Stimulated activated naive CD4-positive, alpha-beta T cell (primary cell): Measurements from ENCODE around the gene ASAP3.

Experiments
- DNase-seq, 6 experiments: peaks; one replicate each; lab custom pipeline; 2025; lab: John Stamatoyannopoulos, UW

The ASAP3 gene

DNA sequence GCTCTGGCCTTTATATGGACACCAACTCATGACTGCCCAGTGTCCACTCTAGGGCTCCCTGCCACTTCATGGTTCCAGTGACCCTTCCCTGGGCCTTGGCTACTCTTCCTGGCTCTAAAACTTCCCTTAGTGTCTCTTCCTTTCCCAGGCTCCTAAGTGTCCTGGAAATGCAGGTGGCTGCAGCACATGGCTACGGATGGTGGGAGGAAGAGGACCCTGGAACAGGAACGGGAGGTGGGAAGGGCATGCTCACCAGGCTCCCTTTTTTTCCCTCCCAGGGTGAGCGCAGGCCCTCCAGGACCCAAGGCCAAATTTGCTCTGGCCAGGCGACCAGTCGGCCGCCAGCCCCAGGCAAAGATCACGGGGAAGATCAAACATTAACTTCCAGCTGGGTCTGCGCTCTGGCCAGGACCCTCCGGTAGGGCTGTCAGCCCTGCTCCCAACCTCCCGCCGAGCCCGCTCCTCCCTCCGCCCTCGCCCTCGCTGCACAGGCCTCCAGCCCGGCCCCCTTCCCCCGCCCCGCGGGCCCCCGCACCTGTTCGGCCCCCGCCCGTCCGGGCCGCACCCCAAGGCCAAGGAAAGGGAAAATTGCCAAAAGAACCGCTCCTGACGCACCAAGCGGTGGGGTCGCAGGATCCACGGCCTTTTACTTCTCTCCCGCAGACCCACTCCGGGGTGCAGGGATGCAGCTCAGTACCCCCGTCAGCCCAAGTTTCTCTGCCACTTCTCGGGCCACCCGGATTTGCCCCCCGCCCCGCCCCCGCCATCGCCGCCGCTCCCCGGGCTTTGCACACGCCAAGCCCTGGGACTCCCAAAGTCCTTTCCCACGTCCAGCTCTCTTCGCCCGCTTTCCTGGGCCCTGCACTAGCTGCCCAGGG, 60.3 kb downstream of the ASAP3 start:
- DNase-seq = peak in 5 of 6 experiments; percentile 16 to 29 (median 17)

DNA sequence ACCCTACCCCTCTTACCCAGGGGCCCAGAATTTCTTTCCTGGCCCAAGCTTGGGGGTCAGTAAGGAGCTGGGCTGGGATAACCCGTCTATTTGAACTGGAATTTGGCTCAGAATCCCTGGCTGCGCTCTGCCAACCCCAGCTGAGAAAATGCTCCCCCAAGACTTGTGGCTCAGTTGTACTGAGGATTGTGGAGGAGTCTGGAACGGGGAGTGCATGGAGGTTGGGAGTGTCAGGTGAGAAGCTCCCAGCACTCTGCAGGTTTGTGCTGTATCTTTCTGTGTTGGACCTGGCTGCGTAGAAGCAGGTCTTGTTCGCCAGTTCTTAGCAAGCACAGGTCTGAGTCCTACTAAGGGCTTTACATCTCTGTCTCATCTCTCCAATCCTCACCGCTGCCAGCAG, 61.0 kb downstream of the ASAP3 start:
- peak in 3 of 6 experiments; percentile 16 to 51 (median 34) for DNase-seq

DNA sequence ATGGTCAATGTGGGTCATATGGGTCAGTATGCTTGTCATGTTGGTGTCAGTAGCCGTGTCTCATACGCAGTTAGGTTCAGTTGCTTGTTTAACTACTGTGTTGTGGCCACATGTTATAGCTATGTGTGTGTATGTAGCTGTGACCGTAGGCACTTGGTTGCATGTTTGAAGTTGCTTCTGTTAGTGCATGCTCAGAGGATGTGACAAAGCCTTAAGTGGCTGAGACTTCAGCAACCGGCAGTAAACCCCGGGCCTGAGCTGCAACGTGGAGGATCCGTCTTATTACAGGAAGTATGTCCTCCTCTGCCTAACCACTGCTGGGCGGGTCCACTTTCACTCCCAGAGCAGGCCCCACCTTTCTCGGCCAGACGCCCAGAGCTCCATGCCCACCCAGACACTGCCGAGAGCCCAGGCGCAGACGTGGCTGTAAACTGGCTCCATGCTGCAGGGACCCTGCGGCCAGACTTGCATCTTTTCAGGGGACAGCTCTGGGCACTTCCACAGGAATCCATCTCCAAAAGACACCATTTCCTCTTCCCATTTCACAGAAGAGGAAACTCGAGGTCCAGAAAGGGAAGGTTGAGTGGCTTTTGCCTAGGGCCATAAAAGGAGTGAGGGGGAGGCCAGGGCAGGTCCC, 61.6 kb downstream of the ASAP3 start:
- DNase-seq = peak; percentile 10 to 69 (median 50)

DNA sequence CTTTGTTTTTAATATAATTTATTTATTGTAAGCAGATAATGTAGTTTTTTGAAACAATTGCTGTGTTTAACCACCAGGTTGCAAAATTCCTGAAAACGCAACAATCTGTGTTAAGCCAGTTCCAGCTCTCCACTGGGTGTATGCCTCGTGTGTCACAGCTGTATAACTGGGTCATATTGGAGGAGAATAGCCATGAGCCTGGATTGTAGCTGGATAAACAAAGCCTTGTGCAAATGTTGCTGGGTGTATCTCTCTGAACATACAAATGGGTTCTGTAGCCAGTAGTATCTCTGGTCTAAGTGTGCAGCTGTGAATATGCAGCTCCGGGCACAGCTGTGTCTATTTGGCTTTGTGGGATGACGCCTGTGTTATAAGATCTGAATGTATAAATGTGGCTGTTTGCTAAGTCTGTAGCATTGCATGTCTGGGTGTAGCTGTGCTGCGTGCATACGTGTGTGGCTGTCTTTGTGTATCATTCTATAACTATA, 62.2 kb downstream of the ASAP3 start:
- DNase-seq = no peak

DNA sequence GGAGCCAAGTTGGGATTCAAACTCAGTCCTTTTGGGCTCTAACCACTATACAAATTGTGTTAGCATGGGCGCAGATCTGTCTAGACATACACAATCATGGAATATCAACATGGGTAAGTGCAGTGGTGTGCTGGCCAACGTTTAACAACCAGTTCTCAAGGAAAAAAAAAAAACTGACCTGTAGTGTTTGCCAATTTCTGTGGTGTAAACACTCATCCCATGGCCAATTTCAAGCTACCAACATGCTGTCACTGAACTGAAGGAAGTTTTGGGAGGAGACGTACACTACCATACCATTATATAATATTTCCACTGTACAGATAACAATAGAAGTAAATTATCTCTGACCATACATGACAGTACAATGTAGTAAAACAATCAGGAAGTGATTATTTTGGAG, 62.6 kb downstream of the ASAP3 start:
- no peak for DNase-seq

DNA sequence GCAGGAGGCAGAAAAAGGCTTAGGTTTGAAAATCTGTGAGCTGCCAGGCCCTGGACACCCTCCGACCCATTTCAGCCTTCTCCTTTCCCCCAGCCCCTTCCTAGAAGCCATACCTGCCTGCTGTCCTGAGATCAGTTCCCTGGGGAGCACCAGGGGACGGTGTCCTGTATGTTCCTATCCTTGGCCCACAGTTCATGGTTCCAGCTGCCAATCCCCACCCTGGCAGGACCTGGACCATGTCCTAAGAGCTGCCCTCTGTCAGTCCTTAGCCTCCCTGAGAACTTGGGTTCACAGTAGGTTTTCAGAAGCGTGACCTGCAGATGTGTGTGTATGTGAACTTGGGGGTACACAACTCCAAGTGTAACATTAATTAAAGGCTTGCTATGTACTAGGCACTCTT, 63.2 kb downstream of the ASAP3 start:
- no peak for DNase-seq

DNA sequence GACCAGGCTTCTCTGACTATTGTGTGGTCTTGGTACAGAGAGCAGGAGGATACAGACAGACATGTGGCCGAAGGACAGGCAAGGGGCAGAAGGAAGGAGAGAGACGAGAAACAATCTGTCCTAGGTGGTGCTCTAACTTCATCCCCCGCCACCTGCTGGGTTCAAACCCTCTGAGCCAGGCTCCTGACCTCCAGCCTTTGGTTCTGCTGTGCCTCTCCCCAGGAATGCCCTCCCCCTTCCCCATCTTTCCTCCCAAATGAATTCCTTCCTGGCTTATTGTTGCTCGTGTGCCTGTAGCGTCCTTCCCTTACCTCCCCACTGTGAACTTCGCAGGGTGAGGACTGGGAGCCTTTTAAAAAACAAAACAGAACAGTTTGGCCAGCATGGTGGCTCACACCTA, 64.8 kb downstream of the ASAP3 start:
- no peak for DNase-seq

DNA sequence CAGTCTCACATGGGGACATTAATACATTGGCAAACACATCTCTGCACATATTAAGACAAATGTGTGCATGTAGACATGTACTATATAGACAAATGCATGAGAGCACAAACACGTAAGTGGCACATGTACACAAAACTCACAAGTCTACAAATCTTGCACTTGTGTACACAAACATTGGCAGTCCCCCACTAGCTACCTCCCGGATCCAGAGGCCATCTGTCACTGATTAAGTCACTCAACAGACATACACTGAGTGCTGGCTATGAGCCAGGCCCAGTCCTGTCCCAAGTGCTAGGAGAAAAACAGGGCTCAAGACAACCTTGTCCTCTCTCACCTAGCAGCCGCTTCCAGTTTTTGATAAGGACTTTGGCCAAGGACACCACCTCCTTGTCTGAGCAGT, 66.4 kb downstream of the ASAP3 start:
- no peak for DNase-seq

DNA sequence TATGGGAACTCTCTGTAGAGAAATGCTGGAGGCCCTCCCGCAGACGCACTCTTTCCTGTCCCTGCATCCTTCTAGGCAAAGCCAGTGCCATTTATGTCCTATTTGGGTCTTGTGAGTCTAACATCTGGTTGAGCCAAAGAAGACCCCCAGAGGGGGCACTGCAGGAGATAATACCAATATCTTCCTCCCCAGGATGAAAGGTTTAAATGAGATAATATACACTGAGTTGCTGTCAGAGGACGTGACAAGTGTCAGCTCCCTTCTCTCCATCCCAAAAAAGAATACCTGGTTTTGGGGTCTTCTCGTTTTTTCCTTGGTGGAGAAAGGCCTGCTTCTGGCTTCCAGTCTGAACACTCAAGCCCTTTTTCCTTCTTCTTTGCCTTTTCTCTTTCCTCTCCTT, 67.0 kb downstream of the ASAP3 start:
- no peak for DNase-seq

DNA sequence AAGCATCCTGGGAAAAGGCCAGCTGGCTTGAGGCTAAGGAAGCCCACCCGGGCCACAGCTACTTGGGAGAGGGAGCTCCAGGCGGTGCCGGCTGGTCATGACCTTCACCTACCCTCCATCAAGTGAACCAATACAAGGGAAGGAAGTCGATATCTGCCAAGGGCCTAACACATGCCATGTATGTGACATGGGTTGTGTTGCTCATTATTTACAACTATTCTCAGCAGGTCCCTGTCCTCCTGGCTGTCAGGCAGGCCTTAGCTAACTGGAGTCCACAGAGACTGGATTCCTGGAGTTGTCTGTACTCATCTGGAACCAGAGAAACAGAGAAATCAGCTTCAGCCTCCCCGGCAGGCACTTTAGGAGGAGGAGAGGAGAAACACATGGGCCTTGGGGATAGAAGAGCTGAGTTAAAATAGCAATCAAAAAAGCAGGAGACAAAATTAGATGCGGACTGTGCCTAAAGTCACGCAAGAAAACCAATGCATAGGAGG, 75.1 kb downstream of the ASAP3 start:
- no peak for DNase-seq

DNA sequence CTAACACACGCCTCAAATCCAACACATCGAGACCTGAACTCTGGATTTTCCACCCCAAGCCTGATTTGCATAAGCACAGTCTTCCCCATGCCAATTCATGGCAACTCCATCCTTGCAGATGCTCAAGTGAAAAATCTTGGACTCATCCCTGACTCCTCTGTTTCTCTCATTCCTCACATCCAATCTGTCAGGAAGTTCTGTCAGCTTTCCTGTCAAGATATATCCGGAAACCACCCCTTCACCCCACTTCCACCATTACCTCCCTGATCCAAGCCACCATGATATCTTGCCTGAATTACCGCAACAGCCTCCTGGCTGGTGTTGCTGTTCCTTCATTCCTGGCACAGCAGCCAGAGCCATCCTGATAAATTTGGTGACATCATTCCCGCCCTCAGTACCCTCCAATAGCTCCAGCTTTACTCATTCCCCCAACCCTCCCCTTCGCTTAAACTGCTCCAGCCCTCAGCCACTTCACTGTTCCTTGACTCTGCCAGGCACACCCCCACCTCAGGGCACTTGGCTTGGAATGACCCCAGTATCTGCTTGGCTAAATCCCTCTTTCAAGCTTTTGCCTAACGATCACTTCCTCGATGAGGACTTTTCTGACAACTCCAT, 76.9 kb downstream of the ASAP3 start:
- DNase-seq = no peak

DNA sequence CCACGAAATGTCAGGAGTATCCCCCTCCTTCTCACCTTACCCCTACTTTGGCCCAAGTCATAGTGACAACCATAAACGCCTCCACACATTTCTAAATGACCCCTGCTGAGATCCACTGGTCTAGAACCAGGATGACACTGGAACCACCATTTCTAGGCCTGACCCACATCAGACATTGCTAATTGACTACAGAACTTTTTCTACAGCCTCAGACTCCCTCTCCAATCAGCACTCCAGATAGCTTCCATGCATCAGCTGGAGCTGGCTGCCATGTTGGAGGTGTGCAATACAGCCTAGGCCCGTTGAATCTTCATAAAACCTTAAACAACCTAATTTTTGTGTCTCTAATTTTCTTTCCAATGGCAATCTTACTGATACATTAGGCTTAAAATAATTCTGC, 78.0 kb downstream of the ASAP3 start:
- no peak for DNase-seq

DNA sequence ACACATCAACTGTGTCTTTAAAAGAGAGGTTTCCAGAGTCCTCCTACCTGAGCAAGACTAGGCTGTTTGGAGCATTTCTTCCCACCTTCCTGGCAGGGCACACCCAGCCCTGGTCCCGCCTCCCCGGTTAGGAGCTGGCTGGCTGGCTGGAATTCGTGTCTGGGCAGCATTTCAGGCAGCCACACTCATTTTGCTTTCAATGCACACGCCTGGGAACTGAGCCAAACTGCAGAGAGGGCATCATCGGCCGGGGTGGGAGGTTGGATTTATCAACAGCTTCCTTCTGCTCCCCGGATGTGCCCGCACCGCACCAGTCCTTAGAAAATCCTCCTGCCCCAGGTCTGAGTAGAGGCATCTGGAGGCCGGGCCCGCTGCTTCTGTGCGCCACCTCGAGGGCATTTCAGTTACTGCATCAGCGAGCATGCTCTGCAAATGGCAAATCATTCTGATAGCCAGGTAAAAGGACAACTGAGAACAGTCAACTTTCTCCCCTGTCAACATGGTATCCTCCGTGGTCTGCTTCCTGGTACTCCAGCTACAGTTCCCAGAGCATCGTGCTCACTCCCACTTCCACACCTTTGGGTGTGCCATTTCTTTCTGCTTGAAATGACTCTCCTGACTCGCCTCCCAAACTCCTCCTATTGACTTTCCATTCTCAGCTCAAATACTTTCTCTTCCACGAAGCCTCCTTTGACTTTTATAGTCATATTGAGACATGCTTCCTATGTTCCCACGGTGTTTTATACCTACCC, 80.1 kb downstream of the ASAP3 start:
- peak; percentile 58 to 81 (median 72) for DNase-seq

DNA sequence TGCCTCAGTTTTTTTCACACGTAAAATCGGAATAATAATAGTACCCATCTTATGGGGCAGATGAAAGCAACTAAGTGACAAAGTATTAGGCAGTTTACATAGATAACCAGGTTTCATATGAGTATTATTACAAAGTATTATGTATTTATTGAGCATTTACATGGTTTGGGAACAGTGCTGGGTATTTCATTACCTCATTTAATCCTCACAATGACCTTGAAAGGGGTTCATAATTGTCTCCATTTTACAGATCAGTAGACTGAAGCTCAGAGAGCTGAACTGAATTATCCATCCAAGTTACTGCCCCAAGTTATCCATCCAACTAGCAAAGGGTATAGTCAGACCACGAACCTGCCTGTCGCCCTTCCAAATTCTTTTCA, 80.6 kb downstream of the ASAP3 start:
- DNase-seq = no peak

DNA sequence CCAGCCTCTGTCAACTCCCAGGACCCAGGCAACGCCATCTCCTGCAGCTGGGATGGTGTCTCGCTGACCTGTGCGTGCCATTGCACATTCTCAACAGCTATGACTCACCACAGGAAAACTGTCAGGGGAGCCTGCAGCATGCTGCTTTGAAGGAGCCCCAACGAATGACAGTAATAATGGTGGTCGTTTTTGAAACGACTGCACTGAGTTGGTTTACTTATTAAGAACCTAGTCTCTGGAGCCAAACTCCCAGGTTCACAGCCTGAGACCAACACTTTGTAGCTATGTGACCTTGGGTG, 81.0 kb downstream of the ASAP3 start:
- DNase-seq = no peak

DNA sequence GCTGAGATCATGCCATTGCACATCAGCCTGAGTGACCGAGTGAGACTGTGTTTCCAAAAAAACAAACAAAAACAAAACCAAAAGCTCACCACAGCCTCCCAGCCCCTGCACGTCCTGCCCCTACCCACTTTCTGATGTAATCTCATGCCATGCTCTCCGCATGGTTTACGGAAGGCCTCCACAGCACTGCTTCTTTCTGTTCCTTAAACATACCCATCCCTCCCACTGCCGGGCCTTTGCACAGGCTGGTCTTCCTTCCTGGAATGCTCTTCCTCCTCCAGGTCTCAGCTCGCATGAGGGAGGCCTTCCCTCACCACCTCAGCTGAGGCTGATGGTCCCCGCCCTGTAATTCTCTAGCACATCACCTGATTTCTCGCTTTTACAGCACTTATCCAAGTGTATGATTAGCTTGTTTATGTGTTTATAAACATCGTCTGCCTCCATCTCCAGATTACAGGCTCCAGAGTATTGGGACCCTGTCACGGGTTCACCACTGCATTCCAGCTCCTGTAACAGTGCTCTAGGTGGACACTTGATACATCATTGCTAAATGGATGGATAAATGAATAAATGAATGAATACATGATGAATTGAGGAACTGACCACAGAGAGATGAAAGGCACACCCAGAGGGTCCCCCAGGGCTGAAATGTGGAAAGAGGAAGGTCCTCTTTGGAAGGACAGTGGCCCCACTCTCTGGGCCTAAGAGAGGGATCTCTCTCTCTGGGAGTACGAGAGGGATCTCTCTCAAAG, 81.5 kb downstream of the ASAP3 start:
- DNase-seq = no peak

DNA sequence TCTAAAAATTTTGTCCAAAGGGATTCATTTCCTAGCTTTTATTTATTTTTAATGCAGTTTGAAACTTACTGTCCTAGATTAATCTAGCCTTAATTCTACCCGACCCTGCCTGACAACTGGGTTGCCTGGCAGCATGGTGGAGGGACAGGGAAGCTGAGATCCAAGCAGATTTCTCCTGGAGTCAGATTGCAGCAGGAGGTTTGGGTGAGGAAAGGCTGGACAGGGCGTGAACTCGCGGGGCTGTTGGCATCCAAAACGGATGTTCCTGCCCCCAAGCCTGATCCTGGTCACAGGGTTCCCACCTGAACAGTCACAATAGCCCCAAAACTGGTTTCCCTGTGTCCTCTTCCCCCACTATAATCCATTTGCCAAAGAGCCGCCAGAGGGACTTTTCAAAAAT, 82.7 kb downstream of the ASAP3 start:
- no peak for DNase-seq

DNA sequence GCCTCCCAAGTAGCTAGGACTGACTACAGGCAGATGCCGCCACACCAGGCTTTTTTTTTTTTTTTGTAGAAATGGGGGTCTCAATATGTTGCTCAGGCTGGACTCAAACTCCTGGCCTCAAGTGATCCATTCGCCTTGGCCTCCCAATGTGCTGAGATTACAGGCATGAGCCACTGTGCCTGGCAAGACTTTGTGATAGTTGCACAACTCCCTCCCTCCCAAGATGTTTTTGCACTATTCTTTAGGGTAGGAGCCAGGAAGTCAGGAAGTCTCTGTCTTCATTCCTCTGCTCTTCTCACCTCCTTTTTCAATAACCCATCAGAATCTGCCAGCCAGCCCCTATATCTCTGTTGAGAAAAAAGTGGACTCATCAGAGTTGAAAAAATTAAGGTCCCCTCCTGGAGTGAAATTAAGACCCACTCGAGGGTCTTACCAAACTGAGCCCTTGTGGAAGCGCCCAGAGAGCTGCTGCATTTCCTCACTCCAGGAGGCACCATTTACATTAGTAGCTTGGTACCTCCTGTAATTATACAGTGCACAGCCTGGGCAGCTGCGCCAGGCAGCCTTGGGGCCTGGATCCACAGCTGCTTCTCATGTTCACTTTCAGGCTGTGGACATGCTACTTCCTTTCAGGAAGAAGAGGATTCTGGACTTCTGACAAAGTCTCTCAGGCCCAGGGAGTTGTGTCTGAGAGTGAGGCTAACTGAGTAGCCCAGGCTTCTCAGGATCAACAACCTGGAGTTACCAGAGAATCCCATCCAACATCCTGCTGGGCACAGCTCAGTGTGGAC, 83.5 kb downstream of the ASAP3 start:
- DNase-seq = no peak

DNA sequence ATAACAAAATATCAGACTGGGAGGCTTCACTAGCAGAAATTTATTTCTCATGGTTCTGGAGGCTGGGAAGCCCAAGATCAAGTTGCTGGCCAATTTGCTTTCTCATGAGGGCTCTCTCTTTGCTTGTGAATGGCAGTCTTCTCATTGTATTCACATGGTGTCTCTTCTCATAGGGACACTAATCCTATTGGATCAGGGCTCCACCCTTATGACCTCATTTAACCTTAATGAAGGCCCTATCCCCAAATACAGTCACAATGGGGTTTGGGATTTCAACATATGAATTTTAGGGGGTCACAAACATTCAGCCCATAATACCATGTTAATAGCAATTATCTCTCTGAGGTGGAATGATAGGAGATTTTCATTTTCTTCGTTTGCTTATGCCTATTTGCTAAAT, 84.8 kb downstream of the ASAP3 start:
- DNase-seq = no peak

DNA sequence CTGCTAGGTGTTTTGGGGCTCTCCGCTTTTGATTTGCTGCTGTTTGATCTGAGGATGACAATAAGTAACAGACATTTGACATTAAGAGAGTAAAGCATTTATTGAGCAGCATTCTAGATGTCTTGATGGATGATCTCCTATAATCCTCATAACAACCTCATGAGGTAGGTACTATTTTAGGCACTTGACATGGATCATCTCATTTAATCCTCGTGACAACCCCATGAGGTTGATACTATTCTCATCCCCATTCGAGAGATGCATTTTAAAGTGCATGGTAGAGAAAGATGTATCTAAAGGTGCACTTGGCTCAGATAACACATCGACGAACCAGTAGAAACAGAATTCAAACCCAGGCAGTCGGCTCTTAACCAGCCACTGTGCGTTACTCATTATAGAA, 86.1 kb downstream of the ASAP3 start:
- DNase-seq = no peak

DNA sequence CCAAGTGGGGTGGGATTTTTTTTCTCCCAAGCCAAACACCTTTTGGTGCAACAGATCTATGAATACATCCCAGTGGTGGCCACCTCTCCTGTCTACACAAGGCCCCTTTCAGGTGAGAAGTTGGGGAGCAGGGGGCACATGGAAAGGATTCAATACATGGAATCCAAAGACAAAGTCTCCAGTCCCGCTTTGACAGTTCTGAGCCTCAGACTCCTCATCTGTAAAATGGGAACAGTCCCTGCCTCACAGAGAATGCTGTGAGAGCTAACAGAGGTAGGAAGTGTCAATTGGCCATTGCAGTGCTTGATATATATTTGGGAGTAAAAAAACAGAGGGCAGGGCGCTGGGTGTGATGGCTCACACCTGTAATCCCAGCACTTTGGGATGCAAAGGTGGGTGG, 87.6 kb downstream of the ASAP3 start:
- DNase-seq = no peak
